Middle frontal gyrus (tissue), 1 donor: ENCODE results near the gene INPP5J.
"Not testable (repeated sequence)": the region's sequence is repeated elsewhere in the genome, so short reads cannot be mapped to it uniquely, and the experiment has no call there.

Source experiments
- DNase-seq: peaks from one replicate; pipeline ENCODE4 v3.0.0-alpha.2; 2015; ENCODE audit warnings: low spot score; ENCODE audit errors: extremely low spot score

The INPP5J gene

GRCh38 chr22:31099841-31100761 is 22.7 kb upstream of the INPP5J start:
- no peak for DNase-seq

GRCh38 chr22:31100762-31101525 is 21.8 kb upstream of the INPP5J start:
- no peak for DNase-seq

- no peak for DNase-seq
Observed at GRCh38 chr22:31102441-31103081, 20.2 kb upstream of the INPP5J start.

- DNase-seq: no peak
Observed at GRCh38 chr22:31103111-31103510, 19.7 kb upstream of the INPP5J start.

GRCh38 chr22:31103899-31104694 is 18.7 kb upstream of the INPP5J start:
- no peak for DNase-seq

- DNase-seq: no peak
Observed at GRCh38 chr22:31104869-31105268, 17.9 kb upstream of the INPP5J start.

- DNase-seq: no peak
Observed at GRCh38 chr22:31105282-31105929, 17.4 kb upstream of the INPP5J start.

GRCh38 chr22:31106001-31106571 is 16.7 kb upstream of the INPP5J start:
- DNase-seq: no peak

- DNase-seq: no peak
Observed at GRCh38 chr22:31106731-31107177, 16.0 kb upstream of the INPP5J start.

GRCh38 chr22:31107178-31107893 is 15.4 kb upstream of the INPP5J start, which contains the start of gene SELENOM:
SELENOM (minus strand) TSS chr22:31107568; CDS start chr22:31107505, 63 bp downstream.
- DNase-seq: peak; percentile 94

GRCh38 chr22:31107894-31108218 is 14.9 kb upstream of the INPP5J start:
- no peak for DNase-seq

- not testable (repeated sequence) for DNase-seq
Observed at GRCh38 chr22:31112547-31113091, 10.1 kb upstream of the INPP5J start.

GRCh38 chr22:31118046-31118820 is 4.5 kb upstream of the INPP5J start:
- DNase-seq: no peak

GRCh38 chr22:31119026-31119717 is 3.6 kb upstream of the INPP5J start:
- no peak for DNase-seq

- no peak for DNase-seq
Observed at GRCh38 chr22:31120230-31120629, 2.5 kb upstream of the INPP5J start.

- no peak for DNase-seq
Observed at GRCh38 chr22:31120642-31121041, 2.1 kb upstream of the INPP5J start.

- no peak for DNase-seq
Observed at GRCh38 chr22:31121403-31121802, 1.4 kb upstream of the INPP5J start.

- DNase-seq: no peak
Observed at GRCh38 chr22:31122196-31122531, 602 bp upstream of the INPP5J start.
